ENCODE results near the gene C9orf50. TPM values are rescaled to one million over a fixed set of nuclear protein-coding genes. Genes with fewer than 3 reads are reported as not detected.

The C9orf50 gene
- total and polyA plus RNA-seq, 2 donors (not counting 1 experiment from before 2014, with no cell fraction given), result not detected

DNA sequence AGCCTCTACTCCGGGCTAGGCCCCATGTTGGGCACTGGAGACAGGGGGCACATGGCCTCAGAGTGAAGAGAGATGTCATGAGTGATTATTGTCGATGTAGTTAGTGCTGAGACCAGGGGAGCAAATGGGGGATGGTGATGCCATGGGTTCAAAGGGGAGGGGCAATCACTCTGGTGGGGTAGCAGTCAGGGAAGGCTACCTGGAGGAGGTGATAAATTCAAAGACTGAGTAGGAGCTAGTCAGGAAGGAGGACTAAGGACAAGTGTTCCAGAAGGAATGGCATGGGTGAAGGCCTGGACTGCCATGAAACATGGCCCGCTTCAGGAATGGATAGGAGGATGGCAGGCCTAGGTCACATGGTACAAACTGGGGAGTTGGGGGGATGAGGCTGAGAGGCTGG, 41.6 kb downstream of the C9orf50 start:
- no peak overlapping the region for H3K4me2 ChIP-seq (replicated peaks; ENCODE audit: low read depth, low read length, poor library complexity, severe bottlenecking)
- no peak for TF ChIP-seq EZH2 (IDR thresholded peaks at IDR 0.05; ENCODE audit: borderline replicate concordance, insufficient read depth, low read depth, low read length, poor library complexity, severe bottlenecking)
- TF ChIP-seq, protein P1, sequence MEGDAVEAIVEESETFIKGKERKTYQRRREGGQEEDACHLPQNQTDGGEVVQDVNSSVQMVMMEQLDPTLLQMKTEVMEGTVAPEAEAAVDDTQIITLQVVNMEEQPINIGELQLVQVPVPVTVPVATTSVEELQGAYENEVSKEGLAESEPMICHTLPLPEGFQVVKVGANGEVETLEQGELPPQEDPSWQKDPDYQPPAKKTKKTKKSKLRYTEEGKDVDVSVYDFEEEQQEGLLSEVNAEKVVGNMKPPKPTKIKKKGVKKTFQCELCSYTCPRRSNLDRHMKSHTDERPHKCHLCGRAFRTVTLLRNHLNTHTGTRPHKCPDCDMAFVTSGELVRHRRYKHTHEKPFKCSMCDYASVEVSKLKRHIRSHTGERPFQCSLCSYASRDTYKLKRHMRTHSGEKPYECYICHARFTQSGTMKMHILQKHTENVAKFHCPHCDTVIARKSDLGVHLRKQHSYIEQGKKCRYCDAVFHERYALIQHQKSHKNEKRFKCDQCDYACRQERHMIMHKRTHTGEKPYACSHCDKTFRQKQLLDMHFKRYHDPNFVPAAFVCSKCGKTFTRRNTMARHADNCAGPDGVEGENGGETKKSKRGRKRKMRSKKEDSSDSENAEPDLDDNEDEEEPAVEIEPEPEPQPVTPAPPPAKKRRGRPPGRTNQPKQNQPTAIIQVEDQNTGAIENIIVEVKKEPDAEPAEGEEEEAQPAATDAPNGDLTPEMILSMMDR (IDR thresholded peaks at IDR 0.05), result no peak
- H3K4me1 ChIP-seq (ENCODE audit: control insufficient read depth in 2 of 2, insufficient read depth in 2 of 2, low read length in 2 of 2), result peaks cover 17 to 18% of the 10 kb centered on the region in 2 donors
- peaks cover 0 to 11% (median 2%) of the 10 kb centered on the region in 4 experiments for H3K27me3 ChIP-seq (replicated peaks in 1 of 4; ENCODE audit: control extremely low read depth in 1 of 4, control insufficient read depth in 3 of 4, insufficient read depth in 4 of 4, low read length in 3 of 4)
- Mint-ChIP-seq H3K4me3 (no peak overlapping the region), H3K9me3 (ENCODE audit: insufficient read depth) (no peaks in the 10 kb centered on the region), H3K27me3 (peaks cover 17% of the 10 kb centered on the region), H3K27ac (no peak overlapping the region), H3K4me1 (peaks cover 20% of the 10 kb centered on the region)
- ATAC-seq (ENCODE audit: low read depth) (no peak), DNase-seq (no peak)
- no peak overlapping the region for H3K4me3 ChIP-seq (ENCODE audit: control extremely low read depth in 1 of 5, extremely low read depth in 1 of 5, insufficient read depth in 1 of 5, low read depth in 2 of 5, low read length in 4 of 5)
- no peaks in the 10 kb centered on the region for H3K79me2 ChIP-seq (ENCODE audit: control insufficient read depth, insufficient read depth, low read length)
- H3K27ac ChIP-seq (ENCODE audit: low read length in 2 of 2), result no peak overlapping the region
- 88% methylated on average over 2 of the region's 3 CpGs for WGBS (ENCODE audit: insufficient coverage)
- CTCF ChIA-PET, result no interaction called here
- no peaks in the 10 kb centered on the region for H4K20me1 ChIP-seq (ENCODE audit: control insufficient read depth, insufficient read depth, low read length, poor library complexity, severe bottlenecking)
- no peak overlapping the region for H2AFZ ChIP-seq (ENCODE audit: insufficient read depth, low read depth, low read length, poor library complexity, severe bottlenecking)
- POLR2A ChIA-PET, result no interaction called here
- H3K9me3 ChIP-seq (ENCODE audit: control extremely low read depth in 1 of 3, control insufficient read depth in 2 of 3, insufficient read depth in 1 of 3, low read length in 2 of 3), result peaks cover 0 to 5% (median 3%) of the 10 kb centered on the region in 3 donors
- H3K36me3 ChIP-seq (replicated peaks in 1 of 2; ENCODE audit: control extremely low read depth in 1 of 2, control insufficient read depth in 1 of 2, extremely low read depth in 1 of 2, insufficient read depth in 2 of 2, low read length in 1 of 2), result no peaks in the 10 kb centered on the region
- H3K9ac ChIP-seq (ENCODE audit: low read length), result no peak overlapping the region
- intact Hi-C loops (cut with micrococcal nuclease), result no loop called here

DNA sequence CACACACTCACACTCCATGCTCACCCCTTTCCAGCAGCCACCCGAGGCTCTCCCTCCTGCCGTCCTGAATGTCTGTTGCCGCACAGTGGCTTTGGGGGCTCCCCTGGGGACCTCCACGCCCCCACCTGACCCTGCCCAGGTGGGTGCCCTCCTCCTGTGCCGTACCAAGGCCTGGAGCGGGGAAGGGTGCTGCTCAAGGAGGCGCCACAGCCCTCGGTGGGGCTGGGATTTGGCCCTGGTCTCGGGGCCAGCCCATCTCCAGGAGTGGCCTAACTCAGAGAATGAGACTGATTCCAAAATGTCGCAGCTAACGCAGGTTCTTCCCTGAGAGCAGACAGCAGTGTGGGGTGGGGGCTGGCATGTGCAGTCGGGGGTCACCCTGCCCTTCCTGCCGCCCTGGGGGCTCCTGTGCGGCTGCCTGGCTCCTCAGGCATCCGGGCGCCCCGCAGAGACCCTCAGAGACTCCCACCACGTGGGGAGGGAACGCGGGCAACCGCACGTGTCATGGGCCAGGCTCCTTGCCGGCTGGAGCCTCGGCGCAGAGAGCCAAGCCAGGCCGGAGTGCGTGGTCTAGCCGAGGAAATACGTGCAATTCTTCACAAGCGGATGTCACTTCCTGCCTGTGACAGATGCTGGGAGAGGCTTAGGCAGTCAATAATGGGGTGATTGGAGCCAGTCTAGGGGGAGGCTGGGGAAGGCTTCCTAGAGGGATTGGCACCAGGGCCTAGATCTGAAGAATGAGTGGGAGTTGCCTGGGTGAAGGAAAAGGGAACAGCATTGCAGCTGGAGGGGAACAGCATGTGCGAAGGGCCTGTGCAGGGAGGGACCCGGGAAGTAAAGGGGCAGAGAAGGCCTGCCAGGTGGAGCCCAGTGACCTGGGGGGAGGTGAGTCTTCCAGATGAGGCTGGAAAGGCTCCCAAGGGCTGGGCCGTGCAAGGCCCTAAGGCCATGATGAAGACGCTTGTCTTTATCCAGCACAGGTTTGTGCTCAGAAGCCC, 44.1 kb downstream of the C9orf50 start:
- CTCF ChIA-PET, result no interaction called here
- no peaks in the 10 kb centered on the region for H3K9me3 Mint-ChIP-seq (ENCODE audit: insufficient read depth)

More for the DNA sequence above, 44.1 kb downstream of the C9orf50 start:
- H3K79me2 ChIP-seq (ENCODE audit: control insufficient read depth, insufficient read depth, low read length), result no peaks in the 10 kb centered on the region
- intact Hi-C loops (cut with micrococcal nuclease), result no loop called here
- 71% methylated on average over 32 of the region's 34 CpGs for WGBS (ENCODE audit: insufficient coverage)
- TF ChIP-seq EZH2 (IDR thresholded peaks at IDR 0.05; ENCODE audit: borderline replicate concordance, insufficient read depth, low read depth, low read length, poor library complexity, severe bottlenecking), result no peak
- TF ChIP-seq, protein P1 (IDR thresholded peaks at IDR 0.05), result no peak
- peaks cover 0 to 8% (median 0%) of the 10 kb centered on the region in 3 donors for H3K9me3 ChIP-seq (ENCODE audit: control extremely low read depth in 1 of 3, control insufficient read depth in 2 of 3, insufficient read depth in 1 of 3, low read length in 2 of 3)
- no peak overlapping the region for H2AFZ ChIP-seq (ENCODE audit: insufficient read depth, low read depth, low read length, poor library complexity, severe bottlenecking)
- POLR2A ChIA-PET, result no interaction called here
- no peak overlapping the region for H3K4me2 ChIP-seq (replicated peaks; ENCODE audit: low read depth, low read length, poor library complexity, severe bottlenecking)
- H3K27me3 ChIP-seq (replicated peaks in 1 of 4; ENCODE audit: control extremely low read depth in 1 of 4, control insufficient read depth in 3 of 4, insufficient read depth in 4 of 4, low read length in 3 of 4), result peaks cover 0 to 11% (median 2%) of the 10 kb centered on the region in 4 experiments
- H3K9ac ChIP-seq (ENCODE audit: low read length), result no peak overlapping the region
- peaks cover 14% of the 10 kb centered on the region for H3K27me3 Mint-ChIP-seq
- ATAC-seq (ENCODE audit: low read depth) (no peak), DNase-seq (no peak)
- no peaks in the 10 kb centered on the region for H4K20me1 ChIP-seq (ENCODE audit: control insufficient read depth, insufficient read depth, low read length, poor library complexity, severe bottlenecking)
- H3K27ac ChIP-seq (ENCODE audit: low read length in 2 of 2), result no peak overlapping the region
- no peak overlapping the region for H3K27ac Mint-ChIP-seq
- H3K36me3 ChIP-seq (replicated peaks in 1 of 2; ENCODE audit: control extremely low read depth in 1 of 2, control insufficient read depth in 1 of 2, extremely low read depth in 1 of 2, insufficient read depth in 2 of 2, low read length in 1 of 2), result no peaks in the 10 kb centered on the region
- H3K4me3 ChIP-seq (ENCODE audit: control extremely low read depth in 1 of 5, extremely low read depth in 1 of 5, insufficient read depth in 1 of 5, low read depth in 2 of 5, low read length in 4 of 5), result no peak overlapping the region
- H3K4me1 Mint-ChIP-seq, result peaks cover 17% of the 10 kb centered on the region
- H3K4me1 ChIP-seq (ENCODE audit: control insufficient read depth in 2 of 2, insufficient read depth in 2 of 2, low read length in 2 of 2), result peaks cover 14 to 15% of the 10 kb centered on the region in 2 donors
- H3K4me3 Mint-ChIP-seq, result no peak overlapping the region

Measured in B cell (primary cell).